SK-N-SH treated with all-trans-retinoic acid at 6 μM for 48 hours (cell line): Measurements from ENCODE around the gene POU2F3.
A peak's percentile ranks its signal among the peaks of the same experiment; 100 is the strongest.

ENCODE experiments used
- ATAC-seq: fragments of 200-7000 bp; cut with Tn5 transposase; 3 replicates; pipeline ENCODE4 v1.9.1; 2020; ENCODE audit warnings: mild to moderate bottlenecking, moderate library complexity
- BACH2 ChIP-seq: fragments of 250-450 bp; sonication (Bioruptor Pico); IDR thresholded peaks from 2 replicates; pipeline ENCODE4 v1.9.0; 2021; ENCODE audit warnings: mild to moderate bottlenecking, borderline replicate concordance
- CREB5 ChIP-seq: fragments of 250-450 bp; sonication (Bioruptor Pico); IDR thresholded peaks from 2 replicates; pipeline ENCODE4 v1.5.1; 2020; ENCODE audit warnings: low read depth, mild to moderate bottlenecking, moderate library complexity
- ESRRG ChIP-seq: fragments of 250-450 bp; sonication (Bioruptor Pico); IDR thresholded peaks from 2 replicates; pipeline ENCODE4 v1.6.1; 2021; ENCODE audit warnings: mild to moderate bottlenecking
- GLIS3 ChIP-seq: fragments of 250-450 bp; sonication (Bioruptor Pico); IDR thresholded peaks from 2 replicates; pipeline ENCODE4 v1.5.0; 2020; ENCODE audit warnings: mild to moderate bottlenecking, moderate library complexity
- ISL1 ChIP-seq: fragments of 250-450 bp; sonication (Bioruptor Pico); IDR thresholded peaks from 2 replicates; pipeline ENCODE4 v2.1.2; 2022; ENCODE audit warnings: mild to moderate bottlenecking, moderate library complexity
- OSR1 ChIP-seq: fragments of 250-450 bp; sonication (Bioruptor Pico); IDR thresholded peaks from 2 replicates; pipeline ENCODE4 v1.8.0; 2022; ENCODE audit warnings: moderate library complexity, mild to moderate bottlenecking, inconsistent platforms
- PATZ1 ChIP-seq: fragments of 250-450 bp; sonication (Bioruptor Pico); IDR thresholded peaks from 2 replicates; pipeline ENCODE4 v1.8.0; 2020; ENCODE audit warnings: mild to moderate bottlenecking, moderate library complexity, borderline replicate concordance
- POU6F1 ChIP-seq: fragments of 250-450 bp; sonication (Bioruptor Pico); IDR thresholded peaks from 2 replicates; pipeline ENCODE4 v1.8.0; 2021; ENCODE audit warnings: low read depth, mild to moderate bottlenecking, moderate library complexity, borderline replicate concordance
- PPARA ChIP-seq: fragments of 250-450 bp; sonication (Bioruptor Pico); IDR thresholded peaks from 2 replicates; pipeline ENCODE4 v1.5.0; 2020; ENCODE audit warnings: mild to moderate bottlenecking, borderline replicate concordance
- RARB ChIP-seq: fragments of 250-450 bp; sonication (Bioruptor Pico); IDR thresholded peaks from 2 replicates; pipeline ENCODE4 v1.8.0; 2021; ENCODE audit warnings: mild to moderate bottlenecking, moderate library complexity
- SNAI2 ChIP-seq: fragments of 250-450 bp; sonication (Bioruptor Pico); IDR thresholded peaks from 2 replicates; pipeline ENCODE4 v1.5.0; 2020; ENCODE audit warnings: mild to moderate bottlenecking, moderate library complexity
- TCF4 ChIP-seq: fragments of 250-450 bp; sonication (Bioruptor Pico); IDR thresholded peaks from 2 replicates; pipeline ENCODE4 v1.8.0; 2021; ENCODE audit warnings: mild to moderate bottlenecking, moderate library complexity, borderline replicate concordance
- TSHZ2 ChIP-seq: fragments of 250-450 bp; sonication (Bioruptor Pico); IDR thresholded peaks from 2 replicates; pipeline ENCODE4 v1.5.0; 2020; ENCODE audit warnings: mild to moderate bottlenecking, moderate library complexity
- ZC3H10 ChIP-seq: fragments of 250-450 bp; sonication (Bioruptor Pico); IDR thresholded peaks from 2 replicates; pipeline ENCODE4 v1.5.1; 2021; ENCODE audit warnings: mild to moderate bottlenecking, moderate library complexity
- ZFP3 ChIP-seq: fragments of 250-450 bp; sonication (Bioruptor Pico); IDR thresholded peaks from 2 replicates; pipeline ENCODE4 v1.5.0; 2020; ENCODE audit warnings: mild to moderate bottlenecking, moderate library complexity
- ZFP30 ChIP-seq: fragments of 450-650 bp; formaldehyde crosslinking; IDR thresholded peaks from 2 replicates; pipeline ENCODE4 v1.5.0; 2022; ENCODE audit warnings: mild to moderate bottlenecking, moderate library complexity
- ZNF565 ChIP-seq: fragments of 450-650 bp; formaldehyde crosslinking; conservative IDR thresholded peaks from 2 replicates; pipeline ENCODE4 v1.5.0; 2020; ENCODE audit warnings: low read depth, mild to moderate bottlenecking, moderate library complexity
- ZNF70 ChIP-seq: fragments of 450-650 bp; formaldehyde crosslinking; IDR thresholded peaks from 2 replicates; pipeline ENCODE4 v1.5.0; 2020; ENCODE audit warnings: mild to moderate bottlenecking, moderate library complexity
- ZNF8 ChIP-seq: fragments of 450-650 bp; formaldehyde crosslinking; IDR thresholded peaks from 2 replicates; pipeline ENCODE4 v1.5.0; 2020; ENCODE audit warnings: mild to moderate bottlenecking, moderate library complexity

The POU2F3 gene

GRCh38 chr11:120331301-120331996, 91.5 kb downstream of the POU2F3 start:
- ATAC-seq = peak; percentile 81
- peak; percentile 73; the same call in 1 of the 2 replicates for TF ChIP-seq ISL1
- peak; percentile 25; the same call in 1 of the 2 replicates for TF ChIP-seq ZFP3 (CRISPR knock-in tag)
- TF ChIP-seq ZC3H10 (CRISPR knock-in tag) = peak; percentile 48; the same call in 1 of the 2 replicates
- TF ChIP-seq PATZ1 = no peak

- ATAC-seq = no peak
- TF ChIP-seq ISL1 = 0 out of 2 replicates have a peak, but pooled peaks have one; percentile 16
- no peak for TF ChIP-seq PPARA
Observed at GRCh38 chr11:120332822-120333716, 93.1 kb downstream of the POU2F3 start.

- TF ChIP-seq GLIS3 (no peak), ZC3H10 (CRISPR knock-in tag) (no peak), ZFP3 (CRISPR knock-in tag) (no peak), TSHZ2 (no peak), ZNF565 (no peak), ZNF70 (CRISPR knock-in tag) (no peak), TCF4 (CRISPR knock-in tag) (no peak), ZNF8 (CRISPR knock-in tag) (no peak), PATZ1 (no peak), POU6F1 (no peak), ISL1 (no peak), RARB (no peak), ZFP30 (CRISPR knock-in tag) (no peak), OSR1 (CRISPR knock-in tag) (no peak), SNAI2 (CRISPR knock-in tag) (no peak)
- TF ChIP-seq, all 23 proteins: peak for 0
- ATAC-seq = no peak
Observed at GRCh38 chr11:120333801-120334200, 93.9 kb downstream of the POU2F3 start.

GRCh38 chr11:120334332-120334731, 94.4 kb downstream of the POU2F3 start:
- no peak for TF ChIP-seq RARB
- no peak for TF ChIP-seq BACH2
- no peak for TF ChIP-seq ESRRG
- TF ChIP-seq POU6F1 = no peak
- TF ChIP-seq ZNF8 (CRISPR knock-in tag) = no peak
- no peak for TF ChIP-seq CREB5 (CRISPR knock-in tag)
- ATAC-seq = no peak
